GM18870 (cell line): ENCODE results near the gene CCNY.

ENCODE experiments used
- ATAC-seq: cut with Tn5 transposase; IDR thresholded peaks from one replicate; pipeline ENCODE4 v1.9.1; 2021; ENCODE audit warnings: moderate library complexity; ENCODE audit not compliant: unreplicated experiment

Gene CCNY

DNA sequence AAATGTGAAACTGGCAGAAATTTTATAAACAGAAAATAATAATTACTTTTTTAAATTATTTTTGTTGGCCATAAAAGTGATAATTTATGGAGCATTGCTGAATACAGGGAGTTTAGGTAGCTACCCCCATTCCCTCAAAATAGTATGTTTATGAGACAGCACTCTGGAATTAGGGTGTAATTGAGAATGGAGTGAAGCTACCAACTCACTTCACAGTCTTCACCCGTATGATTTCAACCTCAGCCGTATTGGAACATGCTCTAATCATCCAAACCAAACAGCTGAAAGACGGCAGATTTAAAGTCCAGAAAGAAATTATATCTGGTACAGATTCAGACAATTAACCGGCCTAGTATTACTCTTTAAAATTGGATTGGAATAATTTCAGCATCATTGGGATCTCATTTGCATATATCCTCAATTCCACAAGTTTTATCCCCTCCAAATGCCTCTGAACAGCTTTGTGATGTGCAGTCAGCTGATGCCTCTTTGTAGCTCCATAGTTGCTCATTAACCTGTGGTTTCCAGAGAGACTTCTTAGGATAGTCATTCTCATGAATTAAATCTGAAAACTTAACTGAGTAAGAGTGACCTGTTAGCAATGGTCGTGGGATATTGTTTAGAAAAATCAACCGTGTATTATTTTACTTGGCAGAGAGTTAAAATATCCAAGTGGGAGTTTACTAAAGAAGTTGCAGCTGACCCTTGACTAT is 209.7 kb downstream of the CCNY start:
- ATAC-seq: no peak

DNA sequence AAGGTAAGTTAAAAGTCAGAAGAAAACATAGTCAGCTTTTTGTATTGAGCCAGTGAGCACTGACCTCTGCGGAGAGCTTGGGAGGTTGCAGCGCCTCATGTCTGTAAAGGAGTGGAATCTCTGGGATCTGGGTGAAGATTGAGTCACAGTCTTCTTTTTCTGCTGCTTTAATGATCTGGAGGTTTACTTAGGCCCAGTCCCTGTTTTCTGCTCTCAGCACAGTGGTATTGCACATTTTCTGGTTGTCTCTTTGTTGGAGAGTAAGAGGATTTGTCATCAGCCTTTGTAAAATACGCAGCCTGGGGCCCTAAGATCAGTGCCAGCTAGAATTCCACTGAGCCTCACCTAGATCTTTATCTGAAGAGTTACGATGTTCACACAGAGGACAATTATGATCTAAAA is 210.5 kb downstream of the CCNY start:
- no peak for ATAC-seq

DNA sequence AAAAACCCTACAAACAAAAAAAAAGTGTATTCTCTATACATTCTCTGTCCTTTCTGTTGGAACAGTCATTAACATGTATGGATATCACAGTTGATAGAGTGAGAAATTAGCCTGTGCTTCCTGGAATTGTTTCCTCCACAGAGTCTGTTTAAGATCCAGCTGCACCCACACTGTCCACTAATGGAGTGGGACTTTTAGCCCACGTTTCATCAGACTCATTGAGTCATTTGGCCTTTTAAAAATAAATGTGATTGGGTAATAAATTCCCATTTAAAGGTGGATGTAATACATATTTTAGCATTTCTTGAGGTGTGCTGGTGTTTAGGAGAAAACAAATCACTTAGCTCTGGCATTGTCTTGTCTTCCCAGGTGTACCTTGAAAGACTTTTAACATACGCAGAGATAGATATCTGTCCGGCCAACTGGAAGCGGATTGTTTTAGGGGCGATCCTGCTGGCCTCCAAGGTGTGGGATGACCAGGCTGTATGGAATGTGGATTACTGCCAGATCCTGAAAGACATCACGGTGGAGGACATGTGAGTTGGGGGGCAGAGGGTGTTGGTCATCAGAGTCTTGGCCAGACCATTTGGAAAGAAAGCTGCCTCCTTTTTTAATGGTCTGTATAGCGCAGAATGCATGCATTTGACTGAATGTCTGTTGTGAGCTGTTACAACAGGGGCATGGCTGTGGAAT is 216.5 kb downstream of the CCNY start:
- ATAC-seq: no peak

DNA sequence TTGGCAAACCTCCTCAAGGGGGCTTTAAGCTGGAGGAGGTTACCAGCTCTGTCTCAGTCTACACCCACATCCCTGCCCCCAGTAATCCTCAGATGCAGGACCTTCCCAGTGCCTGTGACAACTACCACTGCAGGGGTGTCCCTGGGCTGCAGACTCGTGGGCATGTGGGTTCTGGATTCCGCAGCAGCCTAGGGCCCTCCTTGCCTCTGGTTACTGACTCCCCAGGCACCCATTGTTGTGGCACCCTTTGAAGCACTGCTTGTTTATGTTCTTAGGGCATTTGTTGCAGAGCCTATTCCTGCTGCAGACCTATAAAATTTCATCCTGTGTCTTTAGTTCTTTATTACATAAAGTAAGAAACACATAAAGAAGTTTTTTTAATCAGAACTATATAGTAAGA is 217.7 kb downstream of the CCNY start:
- ATAC-seq: no peak

DNA sequence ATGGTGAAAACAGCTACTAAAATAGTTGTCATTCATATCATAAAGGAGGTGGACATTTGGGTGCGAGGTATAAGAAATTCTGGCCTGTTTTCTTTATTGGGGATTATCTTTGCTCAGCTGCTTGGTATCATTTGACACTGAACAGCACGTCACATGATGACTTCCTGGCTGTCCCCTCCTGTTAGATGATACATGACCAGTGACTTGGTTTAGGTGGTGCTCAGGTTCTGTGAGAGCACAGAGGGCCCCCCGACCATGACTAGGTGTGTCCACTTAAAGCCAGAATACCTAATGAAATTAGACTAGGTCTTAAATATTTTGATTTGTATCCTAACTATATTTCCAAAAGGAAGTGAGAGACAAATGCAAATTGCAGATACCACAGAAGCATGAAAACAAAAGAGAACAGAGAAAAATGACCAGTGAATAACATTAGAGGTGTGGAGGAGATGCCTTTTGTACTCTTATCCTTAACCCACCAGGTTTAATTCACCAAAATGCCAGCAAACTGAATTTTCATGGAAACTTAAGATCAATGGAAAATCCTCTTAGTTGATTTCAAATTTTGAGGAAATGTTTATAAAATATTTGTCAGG is 218.2 kb downstream of the CCNY start:
- peak; percentile 73 for ATAC-seq

DNA sequence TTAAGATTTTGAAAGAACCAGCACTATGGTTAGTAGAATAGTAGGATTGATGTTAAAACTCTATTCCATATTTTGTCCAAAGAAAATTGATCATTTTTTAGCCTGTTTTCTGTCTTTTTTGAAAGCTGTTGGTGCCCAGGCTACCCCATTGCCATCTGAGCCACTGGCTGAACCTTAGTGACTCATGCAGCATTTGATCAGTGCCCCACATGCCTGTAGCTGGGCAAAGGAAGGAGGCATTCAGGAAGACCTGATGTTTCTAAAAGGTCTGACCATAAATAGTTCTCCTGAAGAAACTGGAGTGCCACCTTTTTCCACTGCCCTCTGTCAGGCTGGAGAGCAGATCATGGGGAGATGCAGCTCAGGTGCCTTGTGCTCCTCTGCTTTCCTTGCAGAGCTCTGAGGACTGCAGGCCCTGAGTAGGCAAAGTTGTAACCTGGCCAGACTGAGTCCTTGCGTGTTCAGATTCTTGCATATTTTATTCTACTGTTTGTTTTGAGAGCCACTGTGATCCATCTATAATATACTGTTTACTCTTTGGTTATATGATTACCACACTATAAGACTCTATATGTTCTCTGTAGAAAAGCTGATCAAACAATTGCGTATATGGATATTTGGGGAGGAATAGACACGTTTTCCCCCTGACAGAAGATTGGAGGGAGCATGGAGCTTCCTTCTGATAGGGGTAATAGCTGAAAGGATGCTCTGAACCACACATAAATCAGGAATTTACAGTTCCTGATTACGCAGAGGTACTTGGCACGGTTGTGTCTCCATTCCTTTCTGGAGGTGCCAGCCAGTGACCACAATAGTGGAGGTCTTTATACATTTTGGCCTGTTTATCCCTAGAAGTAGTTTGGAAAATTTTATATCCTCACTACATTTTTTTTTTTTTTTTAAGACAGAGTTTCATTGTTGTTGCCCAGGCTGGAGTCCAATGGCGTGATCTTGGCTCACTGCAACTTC is 219.9 kb downstream of the CCNY start:
- ATAC-seq: no peak

DNA sequence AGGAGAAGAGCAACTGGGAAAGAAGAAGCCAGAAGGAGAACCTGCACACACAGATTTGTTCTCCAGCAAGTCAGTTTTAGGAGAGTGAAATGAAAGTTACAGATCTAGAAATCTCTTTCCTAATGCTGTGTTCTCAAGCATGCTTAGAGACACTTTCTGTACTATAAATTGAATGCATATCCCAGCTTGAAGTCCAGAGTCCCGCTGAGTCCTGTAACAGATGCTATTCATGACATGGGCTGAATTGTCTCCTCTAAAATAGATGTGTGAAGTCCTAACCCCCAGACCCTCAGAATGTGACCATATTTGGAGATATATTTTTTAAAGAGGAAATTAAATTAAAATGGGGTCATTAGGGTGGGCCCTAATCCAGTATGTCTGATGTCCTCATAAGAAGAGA is 222.0 kb downstream of the CCNY start:
- ATAC-seq: no peak

DNA sequence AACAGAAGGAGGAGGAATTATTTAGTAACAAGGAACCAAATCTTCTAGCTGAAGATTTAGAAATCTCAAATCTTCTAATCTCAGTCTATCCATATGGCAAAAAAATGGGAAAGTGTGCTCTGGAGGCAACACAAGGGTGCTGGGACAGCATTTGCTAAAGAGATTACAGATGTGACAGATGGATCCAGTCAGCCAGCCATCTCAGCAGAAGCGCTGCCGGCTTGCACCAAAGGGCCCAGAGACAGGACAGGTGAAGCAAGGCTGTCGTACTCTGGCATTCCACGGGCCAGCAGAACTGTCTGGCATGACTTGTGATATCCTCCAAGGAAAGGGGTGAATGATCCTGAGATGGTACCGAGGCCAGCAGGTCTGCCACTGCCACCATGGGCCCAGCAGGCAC is 223.1 kb downstream of the CCNY start:
- no peak for ATAC-seq

DNA sequence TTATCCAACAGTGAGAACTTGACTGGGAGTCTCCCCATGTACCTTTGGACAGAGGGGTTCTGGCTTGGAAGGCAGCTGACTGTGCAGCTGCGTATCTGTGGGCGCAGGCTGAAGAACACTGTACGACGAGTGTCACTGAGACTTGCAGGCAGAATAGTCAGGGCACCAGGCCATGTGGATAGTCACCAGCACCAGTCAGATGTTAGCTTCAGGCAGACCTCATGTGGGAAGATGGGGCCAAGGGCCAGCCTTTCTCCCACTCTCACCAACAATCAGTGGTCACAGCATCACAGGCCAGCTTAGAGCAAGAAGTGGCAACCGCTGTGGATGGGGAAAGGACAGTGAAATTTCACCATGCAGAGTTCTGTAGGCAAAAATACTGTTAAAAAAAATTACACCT is 225.4 kb downstream of the CCNY start:
- ATAC-seq: no peak

DNA sequence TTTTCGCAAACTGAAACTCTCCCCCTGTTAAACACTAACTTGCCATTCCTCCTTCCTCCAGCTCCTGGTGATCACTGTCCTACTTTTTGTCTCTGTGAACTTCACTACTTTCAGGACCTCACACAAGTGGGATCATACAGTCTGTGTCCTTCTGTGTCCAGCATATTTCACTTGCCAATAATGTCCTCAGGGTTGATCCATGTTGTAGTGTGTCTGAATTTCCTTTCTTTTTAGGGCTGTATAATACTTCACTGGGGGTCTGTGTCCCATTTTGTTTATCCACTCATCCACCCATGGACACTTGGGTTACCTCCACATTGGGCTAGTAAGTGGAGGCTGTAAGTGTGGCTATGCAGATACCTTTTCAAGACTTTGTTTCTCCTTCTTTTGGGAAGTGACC is 226.1 kb downstream of the CCNY start:
- no peak for ATAC-seq

DNA sequence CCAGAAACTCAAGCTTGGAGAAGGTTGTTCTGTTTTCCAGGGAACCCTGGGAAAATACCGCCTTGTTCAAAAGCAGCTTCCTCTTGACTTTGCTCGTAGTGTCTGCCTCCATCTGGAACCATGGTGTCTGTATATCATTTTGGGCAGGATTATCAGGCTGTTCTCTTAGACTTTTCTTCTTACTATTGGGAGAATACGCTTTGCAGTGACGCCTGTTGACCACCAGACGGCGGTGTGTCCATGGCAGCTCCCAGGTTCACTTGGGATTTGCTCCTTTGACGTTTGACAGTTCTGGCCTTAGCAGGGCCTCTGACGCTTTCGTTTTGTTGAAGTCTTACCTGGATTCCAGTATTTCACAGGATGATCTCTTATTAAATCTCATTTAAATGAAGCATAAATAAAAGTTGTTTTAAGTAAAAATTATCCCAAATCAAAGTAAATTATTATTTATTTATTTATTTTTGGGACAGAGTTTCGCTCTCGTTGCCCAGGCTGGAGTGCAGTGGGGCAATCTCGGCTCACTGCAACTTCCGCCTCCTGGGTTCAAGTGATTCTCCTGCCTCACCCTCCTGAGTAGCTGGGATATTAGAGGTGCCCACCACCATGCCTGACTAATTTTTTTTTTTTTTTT is 227.1 kb downstream of the CCNY start:
- peak; percentile 58 for ATAC-seq

DNA sequence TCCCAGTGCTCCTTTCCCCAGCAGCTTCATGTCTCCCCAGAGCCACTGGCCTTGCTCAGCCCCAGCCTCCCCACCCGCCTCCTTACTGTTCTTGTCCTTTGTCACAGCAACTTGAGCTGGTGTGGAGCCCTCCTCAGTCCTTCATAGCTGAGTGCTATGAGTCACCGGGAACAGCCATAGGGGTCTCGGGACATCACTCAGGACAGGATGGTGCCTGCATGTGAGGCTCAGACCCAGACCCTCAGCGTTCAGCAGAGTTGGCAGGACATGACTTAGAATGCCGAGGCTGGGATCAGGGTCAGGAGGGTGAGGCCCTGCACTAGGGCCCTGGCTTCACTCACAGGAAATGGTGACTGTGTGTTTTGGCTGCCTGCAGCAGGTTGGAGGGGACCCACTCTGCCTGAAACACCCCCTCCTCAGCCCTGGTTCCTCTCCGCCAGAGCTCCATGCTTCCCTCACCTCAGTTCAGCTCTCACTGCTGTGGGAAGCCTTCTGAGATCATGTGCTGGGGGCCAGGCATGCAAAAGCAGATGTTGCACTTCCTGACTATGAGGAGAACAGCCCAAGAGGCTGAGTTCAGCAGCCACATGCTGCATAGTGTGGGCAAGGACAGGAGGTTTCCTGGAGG is 228.1 kb downstream of the CCNY start:
- ATAC-seq: no peak

DNA sequence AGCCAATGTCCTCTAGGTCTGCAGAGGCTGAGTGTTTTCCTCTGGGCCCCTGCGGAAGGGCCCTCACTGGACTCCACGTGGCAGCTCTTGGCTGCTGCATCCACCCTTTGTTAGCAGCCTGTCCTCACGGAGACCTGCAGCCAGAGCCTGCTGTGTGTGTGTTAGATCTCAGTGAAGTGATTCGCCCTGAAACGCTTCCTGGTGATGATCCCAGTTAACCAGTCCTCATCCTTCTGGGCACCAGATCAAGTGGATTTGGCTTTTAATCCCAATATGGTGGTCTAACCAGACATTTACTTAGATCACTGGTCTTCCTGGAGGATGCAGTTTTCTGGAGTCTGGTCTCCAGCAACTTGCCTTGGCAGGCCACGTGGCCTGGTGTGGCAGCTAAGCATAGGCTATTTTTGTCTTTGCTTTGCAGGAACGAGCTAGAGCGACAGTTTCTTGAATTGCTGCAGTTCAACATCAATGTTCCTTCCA is 229.3 kb downstream of the CCNY start:
- no peak for ATAC-seq

DNA sequence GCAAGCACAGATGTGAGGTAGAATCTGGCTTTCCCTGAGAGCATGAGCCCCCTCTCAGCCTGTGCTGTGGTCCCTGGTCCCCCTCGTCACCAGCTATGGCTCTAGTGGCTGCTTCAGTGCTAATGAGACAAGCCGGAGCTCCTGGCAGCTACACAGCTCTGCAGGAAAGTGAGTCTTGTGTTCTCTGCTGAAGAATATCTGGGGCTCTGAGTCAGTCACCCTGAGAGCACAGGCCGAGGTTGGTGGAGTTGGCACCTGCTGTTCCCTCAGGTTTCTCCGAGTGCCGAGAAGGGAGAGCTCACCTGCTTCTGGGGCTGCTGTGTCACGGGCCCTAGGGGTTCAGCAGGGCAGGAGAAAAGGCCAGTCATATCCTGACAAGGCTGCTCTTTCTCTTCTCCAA is 231.6 kb downstream of the CCNY start:
- ATAC-seq: no peak

DNA sequence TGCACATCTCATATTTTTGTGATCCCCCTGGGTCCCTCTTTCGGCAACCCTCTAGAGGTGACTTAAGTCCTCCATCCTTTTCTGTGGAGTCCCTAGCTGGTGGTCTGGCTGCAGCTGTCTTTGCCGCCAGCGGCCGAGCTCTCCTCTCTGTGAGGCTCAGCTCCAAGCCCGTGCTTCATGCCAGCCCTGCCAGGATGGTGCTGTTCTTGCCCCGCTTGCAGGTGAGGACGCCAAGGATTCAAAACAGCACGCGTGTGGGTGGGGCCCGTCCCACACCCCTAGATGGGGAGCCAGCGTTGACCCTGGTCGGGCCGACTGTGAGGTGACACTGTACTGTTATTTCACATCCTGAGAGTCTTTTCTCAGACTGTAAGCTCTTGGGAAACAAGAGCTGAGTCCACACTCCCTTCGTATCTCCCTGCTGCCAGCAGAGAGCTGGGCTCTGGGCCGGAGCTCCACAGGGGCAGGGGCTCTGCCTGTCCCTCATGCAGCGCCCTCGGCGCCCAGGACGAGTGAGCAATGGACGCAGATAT is 232.2 kb downstream of the CCNY start:
- ATAC-seq: no peak

DNA sequence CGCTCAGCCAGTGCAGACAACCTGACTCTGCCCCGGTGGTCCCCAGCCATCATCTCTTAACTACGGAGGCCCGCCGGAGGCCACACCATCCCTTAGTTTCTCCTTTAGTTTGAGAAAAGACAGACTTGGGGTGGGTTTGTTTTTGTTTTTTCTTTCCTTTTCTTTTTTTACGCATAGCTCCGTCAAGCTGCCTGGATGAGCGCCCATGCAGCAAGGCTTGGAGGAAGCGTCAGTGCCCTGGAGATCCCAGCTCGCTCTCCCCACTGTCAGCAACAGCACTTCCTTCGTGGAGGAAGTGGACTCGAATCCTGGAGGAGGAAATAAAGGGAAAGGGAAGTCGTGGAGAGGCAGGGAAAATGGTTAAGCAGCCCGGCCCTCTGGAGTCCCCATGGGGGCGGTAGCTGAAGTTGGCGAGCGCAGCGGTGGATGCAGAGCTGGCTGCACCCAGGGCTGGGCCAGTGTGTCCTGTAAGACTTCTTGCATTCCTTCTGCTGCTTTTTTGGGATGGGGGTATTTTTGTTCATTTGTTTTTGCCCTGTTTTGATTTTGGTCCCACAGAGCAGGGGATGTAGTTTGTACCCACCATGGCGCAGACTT is 232.9 kb downstream of the CCNY start:
- ATAC-seq: no peak

DNA sequence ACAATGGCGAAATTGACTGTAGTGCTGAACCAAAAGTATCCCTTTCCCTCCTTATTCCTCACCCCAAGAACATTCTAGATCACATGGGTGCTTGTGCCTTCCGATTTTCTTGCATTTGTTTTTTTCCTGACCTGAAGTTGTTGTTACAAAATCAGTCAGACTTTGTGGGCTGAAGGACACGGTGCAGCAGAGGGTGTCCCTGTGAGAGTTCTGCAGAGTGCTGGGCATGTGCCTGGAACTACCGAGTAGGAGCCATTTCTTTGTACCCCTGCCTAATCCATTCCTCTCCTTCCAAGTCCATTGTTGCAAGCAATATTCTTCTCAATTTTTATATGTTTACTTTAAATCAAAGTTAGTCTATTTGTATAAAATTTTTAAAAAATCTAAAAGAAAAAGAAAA is 233.5 kb downstream of the CCNY start:
- ATAC-seq: no peak

DNA sequence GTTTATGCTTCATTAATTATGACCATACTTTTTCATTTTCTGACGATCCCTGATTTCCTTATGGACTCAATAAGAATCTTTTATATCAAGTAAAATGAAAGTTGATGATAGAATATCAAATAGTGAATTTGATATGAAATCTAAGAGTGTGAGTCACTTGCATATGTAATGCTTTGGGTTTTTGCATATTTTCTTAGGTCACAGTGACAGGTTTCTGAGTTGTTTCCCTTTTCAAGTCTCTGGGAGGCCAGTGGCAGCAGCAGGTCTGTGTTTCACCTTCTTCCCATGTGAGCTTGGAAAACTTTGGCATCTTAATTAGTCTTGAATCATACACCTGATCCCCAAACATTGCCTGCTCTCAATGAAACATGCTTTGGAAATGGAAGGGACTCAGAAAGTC is 234.1 kb downstream of the CCNY start:
- no peak for ATAC-seq

DNA sequence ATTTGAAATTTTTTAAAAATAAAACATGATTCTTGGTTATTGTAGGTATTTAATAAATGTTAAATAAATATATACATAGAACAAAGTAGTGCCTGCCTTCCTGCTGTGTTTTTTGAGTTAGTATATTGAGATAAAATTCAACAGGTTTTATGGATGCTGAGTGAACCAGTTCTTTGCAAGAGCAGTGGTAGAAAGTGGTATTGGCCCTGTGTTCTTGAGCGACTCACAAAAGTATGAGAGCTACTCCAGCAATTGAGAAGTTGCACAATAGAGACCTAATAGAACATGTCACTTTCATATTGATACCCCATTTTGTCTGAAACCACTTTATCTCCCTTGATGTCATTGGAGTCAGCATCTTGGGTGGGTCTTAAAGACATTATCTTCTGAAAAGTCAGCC is 236.3 kb downstream of the CCNY start:
- ATAC-seq: no peak

DNA sequence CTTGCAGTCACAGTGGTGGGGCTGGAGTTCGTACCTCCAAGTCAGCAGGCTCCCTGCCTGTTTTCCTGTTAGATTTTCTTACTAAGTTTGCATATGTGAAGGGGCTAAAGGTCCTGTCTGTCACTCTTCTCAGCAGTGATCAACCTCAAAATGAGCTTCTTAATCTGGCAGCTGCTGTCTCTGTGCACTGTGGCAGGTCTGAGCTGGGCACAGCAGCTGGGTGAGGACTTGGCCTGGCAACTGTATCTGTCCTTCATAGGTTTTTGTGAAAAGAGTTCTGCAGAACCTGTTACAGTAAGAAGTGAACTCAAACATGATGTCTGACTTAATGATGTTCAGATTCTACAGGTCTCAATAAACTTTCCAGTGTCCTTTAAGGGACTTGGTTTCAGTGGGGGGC is 237.5 kb downstream of the CCNY start:
- ATAC-seq: no peak
